Fibroblast of skin of right biceps (primary cell): ENCODE data around the gene DDA1.
"Not testable (repeated sequence)": the region's sequence is repeated elsewhere in the genome, so short reads cannot be mapped to it uniquely, and the experiment has no call there.

Experiments
- DNase-seq: peaks from one replicate; pipeline ENCODE4 v3.0.0-alpha.2; 2013

The DDA1 gene

DNA sequence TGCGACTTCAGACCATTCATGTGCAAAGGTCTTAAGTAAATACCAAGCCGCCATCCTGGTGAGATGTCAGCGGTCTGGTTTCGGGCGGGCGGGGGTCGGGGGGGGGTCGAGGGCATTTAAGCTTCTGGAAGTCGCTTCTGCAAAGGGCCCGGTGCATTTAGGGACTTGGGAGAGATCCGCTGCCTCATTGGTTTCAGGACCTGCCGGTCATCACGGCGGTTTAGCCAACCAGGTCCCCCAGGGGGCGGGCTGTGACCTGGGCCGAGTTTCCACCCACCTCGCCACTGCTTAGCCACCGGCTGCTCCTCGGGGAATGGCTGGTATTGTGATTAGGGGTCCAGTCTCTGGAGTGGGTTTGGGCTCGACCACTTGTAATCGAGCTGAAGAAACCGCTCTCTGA, 19.9 kb upstream of the DDA1 start:
- peak; percentile 85 for DNase-seq

DNA sequence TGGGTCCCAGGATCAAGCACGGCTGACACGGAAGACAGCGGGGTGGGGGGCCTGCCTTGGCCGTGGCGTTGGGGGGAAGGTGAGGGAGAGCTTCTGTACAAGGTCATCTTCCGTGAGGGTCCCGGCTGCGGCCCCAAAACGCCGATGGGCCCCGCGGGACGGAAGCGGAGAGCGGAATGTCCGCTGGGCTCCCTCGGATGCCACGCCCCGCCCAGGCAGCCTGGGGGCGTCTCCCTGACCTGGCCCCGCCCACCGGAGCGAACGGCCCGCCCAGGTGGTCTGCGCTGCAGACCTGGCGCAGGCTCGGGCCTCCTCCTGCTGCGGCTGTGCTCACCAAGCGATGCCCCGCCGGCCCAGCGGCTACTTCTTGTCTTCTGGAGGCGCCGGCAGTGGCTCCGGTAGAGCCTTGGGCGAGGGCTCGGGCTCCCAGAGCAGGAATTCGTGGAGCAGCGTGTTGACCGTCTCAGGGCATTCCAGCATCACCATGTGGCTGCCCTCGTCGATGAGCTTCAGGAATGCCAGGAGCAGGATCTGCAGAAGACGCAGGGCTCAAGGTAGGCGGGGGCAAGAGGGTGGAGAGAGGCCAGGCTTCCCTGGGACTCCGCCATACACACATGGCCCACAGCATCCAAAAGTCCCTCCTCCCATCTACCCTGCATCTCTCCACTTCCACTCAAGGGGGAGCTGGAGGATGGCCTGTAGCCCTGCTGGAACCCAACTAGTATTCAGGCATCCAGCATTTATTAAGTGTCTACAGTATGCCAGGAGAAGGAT, 16.9 kb upstream of the DDA1 start:
- peak; percentile 88 for DNase-seq

DNA sequence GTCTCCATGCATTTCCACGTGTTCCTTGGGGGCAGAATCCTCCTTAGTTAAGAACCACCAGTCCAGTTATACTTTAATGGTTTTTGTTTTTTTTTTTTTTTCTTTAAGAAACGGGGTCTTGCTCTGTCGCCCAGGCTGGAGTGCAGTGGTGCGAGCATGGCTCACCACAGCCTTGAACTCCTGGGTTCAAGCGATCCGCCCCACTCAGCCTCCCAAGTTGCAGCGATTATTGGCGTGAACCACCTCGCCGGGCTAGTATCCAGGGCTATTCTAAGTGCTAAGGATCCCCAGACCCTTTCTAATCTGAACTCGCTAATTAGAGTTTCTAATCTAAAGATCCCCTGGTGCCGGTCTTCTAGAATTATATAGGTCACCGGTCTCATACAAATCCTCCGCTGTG, 15.8 kb upstream of the DDA1 start:
- DNase-seq, result no peak

DNA sequence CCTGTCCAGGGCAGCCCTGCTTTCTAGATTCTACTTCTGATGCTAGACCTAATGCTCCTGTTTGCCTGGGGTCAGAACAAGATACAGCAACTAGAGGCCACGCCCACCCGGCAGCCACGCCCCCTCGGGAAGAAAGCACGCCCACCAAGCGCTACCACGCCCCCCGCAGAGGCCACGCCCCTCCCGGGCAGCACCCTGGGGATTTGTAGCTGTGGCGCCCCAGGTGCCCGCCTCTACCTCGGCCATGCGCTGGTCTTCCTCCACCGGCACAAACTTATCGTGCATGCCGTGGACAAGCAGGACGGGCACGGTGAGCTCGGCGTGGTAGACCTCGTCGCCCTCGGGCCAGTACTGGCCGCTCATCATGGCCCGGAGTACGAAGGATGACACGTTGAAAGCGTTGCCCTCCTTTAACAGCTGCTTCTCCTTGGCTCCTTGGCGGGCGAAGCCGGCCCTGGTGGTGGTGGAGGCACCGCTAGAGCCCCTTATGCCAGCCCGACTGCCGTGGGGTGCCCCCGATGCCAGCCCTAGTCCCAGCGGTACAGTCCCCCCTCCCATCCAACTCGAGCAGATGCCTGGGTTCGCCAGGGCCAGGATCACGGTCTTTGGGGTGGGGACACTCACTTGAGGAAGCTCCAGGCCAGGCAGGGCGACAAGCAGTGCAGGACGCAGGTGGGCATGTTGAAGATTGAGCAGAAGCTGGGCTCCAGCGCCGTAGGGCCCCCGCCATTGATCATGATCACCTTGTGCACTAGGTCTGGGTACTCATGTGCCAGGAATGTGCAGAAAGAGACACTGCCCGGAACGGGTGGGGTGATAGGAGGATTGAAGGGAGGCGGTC, 15.1 kb upstream of the DDA1 start:
- DNase-seq, result peak; percentile 26

DNA sequence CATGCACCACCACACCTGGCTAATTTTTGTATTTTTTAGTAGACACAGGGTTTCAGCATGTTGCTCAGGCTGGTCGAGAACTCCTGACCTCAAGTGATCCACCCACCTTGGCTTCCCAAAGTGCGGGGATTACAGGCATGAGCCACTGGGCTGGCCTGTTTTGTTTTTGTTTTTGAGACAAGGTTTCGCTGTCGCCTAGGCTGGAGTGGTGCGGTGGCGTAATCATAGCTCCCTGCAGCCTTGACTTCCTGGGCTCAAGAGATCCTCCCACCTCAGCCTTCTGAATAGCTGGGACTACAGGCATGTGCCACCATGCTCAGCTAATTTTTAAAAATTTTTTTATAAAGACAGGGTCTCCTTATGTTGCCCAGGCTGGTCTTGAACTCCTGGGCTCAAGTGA, 13.8 kb upstream of the DDA1 start:
- not testable (repeated sequence) for DNase-seq

DNA sequence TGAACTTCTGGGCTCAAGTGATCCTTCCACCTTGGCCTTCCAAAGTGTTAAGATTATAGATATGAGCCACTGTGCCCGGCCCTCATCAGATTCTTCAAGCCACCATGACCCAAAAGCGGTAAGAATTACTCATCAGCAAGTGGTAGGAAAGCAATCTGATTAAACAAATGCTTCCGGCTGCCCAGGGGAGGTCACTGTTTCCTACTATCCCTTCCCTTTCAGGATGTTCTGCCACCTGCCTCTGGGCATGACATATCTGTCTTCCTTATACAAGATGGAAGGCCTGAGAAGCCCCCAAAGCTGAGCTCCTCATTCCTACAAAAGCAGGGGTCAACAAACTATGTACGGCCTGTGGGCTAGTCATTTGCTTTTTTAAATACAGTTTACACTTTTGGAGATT, 13.1 kb upstream of the DDA1 start:
- DNase-seq, result no peak

DNA sequence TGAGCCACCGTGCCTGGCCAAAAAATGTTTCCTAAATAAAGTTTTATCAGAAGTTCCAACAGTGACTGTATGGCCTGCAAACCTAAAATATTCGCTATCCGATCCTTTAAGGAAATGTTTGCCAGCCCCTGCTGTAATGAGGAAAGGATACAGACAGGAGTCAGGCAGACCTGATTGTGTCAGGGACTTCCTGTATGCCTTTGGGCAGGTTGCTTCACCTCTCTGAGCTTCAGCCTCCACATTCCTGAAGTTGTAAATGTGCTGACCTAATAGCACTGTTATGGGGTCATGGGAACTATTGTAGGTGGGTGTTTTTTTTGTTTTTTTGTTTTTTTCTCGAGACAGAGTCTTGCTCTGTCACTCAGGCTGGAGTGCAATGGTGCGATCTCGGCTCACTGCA, 12.4 kb upstream of the DDA1 start:
- no peak for DNase-seq

DNA sequence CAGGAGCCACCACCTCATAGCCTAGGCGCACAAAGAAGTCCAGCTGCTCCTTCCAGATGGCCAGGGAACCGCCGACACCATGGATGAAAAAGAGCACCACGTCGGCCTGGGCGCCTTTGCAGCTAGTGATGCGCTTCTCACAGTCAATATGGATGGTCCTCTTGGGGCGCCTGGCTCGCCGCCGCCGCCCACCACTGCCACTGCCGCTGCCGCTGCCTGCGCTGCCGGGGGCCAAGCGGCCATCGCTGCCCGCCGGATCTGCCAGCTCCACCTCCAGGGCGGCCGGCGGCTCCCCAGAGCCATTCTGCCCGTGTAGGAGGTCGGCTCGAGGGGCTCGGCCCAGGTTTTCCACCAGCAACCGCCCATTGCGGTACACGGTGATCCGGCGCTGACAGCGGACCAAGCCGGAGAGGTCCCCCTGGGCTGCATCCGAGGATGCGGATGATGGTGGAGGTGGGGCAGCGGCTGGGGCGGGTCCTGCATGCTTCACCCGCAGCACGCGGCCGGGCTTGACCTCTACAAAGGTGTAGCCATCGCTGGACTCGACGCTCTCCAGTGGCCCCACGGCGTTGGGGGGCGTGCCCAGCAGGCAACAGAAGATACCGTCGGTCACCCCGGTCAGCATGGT, 8.3 kb upstream of the DDA1 start:
- no peak for DNase-seq

DNA sequence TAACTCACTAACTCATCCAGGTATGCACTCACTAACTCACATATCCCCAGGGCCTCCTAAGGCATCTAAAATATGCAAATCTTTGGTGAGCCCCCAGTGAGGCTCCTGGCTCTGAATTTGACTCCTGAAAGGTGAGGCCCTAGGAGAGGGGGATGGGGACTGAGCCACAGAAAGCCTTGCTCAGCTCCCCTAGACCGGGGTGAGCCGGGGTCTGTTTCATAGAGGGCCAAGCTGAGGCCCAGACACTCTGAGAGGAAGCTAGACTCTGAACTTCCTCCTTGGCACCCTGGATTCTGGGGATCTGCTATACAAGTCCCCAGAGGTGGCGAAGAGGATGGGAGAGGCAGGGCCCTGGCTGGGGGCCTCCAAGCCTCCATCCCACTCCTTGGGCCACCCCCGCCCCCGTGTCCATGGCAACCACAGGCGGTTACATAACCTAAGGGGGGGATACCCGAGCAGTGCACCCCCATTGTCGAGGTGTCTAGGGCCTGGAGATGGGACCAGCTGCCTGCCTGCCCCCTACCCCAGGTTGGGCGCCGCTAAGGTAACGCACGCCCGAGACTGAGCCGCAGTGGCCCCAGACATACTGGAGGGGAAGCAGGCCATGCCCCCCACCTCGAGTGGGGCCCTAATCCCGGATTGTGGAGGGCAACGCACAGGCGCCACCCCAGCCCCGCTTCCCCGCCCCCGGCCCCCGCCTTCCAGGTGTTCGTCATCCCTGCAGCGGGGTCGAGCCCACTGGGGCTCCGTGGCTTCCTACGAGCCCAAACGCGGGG, 6.8 kb upstream of the DDA1 start:
- no peak for DNase-seq

DNA sequence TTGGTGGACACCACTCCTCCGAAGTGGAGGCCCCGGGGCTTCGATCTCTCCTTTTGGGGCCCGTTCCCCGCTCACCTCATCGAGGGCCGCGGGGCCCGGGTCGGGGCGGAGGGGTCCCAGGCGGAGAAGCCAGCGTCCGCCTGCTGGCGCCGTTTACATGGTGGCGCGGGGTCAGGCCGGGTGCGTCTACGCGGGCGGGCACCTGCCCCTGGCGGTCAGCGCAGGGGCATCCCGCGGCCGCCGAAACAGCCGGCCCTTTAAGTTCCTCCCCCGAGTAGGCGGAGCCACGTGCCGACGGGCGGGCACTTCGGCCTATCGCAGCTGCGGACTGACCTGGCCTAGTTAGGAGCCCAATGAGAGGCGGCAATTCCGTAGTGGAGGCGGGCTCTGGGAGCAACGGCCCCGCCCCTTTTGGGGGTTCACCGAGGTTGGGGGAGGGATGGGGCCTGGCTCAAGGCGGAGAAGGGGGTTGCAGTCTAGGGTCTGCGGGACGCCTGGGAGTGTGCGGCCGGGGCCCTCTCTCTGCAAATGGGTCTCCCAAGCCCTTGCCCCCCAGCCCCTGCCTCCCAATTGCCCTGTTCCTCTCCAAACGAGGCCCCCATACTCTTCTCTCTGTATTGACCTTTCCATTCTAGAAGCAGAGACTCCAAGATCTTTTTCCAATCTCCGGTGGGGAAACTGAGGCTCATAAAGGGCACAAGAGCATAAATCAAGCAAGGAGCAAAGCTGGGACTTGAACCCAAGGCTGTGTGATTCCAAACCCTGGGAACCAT, 6.0 kb upstream of the DDA1 start, which contains the start of gene ABHD8:
Gene ABHD8 (minus strand): TSS at position 259 of the 773 bp plus-strand sequence. CDS start 1,809 bp downstream, outside the sequence.
- DNase-seq, result peak; percentile 93

DNA sequence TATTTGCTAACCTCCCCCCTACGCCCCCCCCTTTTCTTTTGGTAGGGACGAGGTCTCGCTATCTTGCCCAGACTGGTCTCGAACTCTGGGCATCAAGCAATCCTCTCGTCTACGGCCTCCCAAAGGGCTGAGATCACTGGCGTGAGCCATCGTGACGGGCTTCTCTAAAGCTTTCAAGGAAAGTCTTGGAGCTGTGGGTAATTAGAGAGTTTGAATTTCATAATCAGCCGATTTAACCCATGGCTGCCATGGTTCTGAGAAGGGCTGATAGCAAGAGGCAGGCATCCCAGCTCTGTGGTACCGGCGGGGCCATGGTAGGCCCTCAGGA, 5.5 kb upstream of the DDA1 start:
- no peak for DNase-seq

DNA sequence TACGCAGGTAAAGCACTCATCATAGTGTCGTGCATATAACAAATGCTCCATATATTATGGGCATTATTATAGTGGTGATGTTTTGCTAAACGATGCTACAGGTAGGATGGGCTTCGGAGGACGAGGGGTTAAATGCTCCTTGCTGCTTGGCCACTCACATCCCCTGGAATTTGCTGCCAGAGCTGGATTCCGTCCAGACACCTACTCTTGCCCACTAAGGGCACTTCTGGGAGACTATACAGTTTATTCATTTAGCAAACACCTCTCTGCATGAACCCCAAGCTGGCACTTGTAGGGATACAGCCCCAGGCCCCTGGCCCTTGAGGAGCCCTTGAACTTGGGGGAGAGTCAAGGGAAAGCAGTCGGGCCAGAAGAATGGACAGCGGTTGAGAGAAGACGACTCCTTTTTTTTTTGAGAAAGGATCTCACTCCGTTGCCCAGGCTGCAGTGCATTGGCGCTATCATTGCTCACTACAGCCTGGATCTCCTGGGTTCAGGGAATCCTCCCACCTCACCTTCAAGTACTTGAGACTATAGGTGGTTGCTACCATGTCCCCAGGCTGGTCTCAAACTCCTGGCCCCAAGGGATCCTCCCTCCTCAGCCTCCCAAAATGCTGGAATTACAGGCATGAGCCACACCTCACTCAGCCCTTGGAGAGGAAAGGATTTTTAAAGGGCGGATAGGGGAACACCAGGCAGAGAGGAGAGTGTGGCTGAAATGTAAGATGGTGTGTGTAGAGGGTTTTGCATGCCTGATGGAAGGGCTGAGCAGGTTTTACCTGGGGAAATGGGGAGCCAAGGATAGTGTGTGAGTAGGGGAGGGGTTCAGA, 4.8 kb upstream of the DDA1 start:
- DNase-seq, result no peak

DNA sequence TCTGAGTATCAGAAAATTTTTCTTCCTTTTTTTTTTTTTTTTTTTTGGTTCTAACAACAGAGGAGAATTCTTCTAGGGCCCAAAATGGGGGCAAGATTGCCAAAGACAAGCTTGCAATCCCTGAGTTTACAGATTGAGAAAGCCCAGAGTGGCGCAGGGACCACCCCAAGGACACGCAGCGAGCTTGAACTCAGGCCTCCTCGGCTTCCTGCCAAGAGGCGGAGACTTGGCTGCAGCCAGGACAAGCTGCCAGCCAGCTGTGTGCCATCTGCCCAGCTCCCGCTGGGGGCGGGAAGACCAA, 4.2 kb upstream of the DDA1 start:
- DNase-seq, result no peak

DNA sequence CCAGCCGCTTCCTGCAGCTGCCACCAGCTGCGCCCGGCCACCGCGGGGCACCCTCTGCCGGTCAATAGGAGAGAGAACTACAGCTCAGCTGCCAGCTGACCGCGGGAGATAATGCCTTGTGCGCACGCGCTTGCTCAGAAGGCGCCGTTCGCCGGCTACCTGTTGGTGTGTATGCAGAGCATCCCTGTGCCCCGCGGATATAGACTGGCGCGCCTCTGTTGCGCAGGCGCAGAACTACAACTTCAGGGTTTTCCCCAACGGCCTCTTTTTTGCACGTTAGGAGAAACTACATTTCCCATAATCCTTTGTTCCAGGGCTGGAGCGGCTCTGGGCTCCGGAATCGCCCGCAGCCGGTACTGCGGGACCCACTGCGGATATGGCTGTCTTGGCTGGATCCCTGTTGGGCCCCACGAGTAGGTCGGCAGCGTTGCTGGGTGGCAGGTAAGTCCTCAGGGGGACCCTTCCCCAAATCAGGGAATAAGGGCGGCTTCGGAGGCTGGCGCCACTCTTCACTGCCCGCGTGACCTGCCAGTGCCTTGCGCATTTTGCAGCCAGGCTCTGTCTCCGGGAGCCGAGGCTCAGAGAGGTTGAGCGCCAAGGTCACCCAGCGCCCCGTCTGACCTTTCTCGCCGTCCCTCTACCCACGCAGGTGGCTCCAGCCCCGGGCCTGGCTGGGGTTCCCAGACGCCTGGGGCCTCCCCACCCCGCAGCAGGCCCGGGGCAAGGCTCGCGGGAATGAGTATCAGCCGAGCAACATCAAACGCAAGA, 3.7 kb upstream of the DDA1 start, which contains the start of gene MRPL34:
Gene MRPL34 (plus strand): TSS at position 356 of the 768 bp plus-strand sequence. CDS start 21 bp downstream, at position 377.
- DNase-seq, result peak; percentile 98

DNA sequence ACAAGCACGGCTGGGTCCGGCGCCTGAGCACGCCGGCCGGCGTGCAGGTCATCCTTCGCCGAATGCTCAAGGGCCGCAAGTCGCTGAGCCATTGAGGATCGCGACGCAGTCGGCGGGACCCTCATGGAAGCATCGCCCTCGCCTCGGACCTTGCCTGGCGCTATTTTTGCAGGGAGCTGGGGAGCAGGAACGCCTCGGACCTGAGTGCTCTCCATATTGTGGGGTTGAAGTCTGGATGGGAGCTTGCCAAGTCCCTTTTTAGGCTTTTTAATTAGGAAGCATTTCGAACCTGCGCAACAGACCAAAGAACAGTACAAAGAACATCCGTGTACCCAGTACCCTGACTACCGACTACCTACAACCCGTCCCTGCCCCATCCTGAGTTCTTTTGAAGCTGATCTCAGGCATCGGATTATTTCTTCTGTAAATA, 3.1 kb upstream of the DDA1 start:
- DNase-seq, result no peak

DNA sequence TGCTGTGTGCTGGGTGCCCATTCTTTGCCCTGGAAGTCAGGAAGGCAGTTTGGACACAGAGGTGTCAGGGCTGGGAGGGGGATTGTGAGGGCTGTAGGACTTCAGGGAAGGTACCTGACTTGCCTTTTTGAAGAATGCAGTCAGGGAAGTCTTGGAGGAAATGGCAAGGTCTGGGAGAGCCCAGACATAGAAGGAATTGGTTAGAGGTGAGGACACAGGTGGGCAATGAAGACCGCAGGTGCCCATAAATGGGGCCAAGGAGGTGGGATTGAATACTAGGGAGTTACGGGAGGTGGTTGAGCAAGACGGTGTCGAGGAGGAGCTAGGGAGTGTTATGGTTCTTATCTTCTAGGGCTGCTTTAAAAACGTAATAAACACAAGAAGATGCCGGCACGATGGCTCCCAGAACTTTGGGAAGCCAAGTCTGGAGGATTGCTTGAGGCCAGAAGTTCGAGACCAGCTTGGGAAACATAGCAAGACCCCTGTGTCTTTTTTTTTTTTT, 1.4 kb upstream of the DDA1 start:
- no peak for DNase-seq

DNA sequence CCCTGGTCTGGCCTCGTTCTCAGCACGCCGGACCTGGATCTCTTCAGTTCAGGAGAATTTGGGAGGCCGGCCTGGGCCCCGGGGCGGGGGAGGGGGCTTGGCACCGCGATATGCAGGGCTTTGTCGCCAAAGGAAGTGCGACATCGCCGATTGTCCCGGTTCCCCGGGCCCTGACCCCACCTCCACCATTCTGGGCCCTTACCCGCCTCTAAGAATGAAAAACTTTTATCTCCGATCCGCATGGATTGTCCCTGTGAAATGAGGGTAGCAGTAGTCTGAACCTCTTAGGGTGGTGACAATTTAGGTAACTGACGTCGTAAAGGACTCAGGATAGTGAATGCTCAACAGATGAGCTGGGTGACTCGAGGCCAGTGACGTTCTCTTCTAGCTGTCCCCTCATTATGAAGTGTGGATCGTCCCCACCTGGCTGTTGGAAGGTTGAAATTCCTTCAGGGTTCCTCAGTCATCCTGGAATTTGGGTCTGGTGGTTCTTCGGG, 650 bp downstream of the DDA1 start:
- no peak for DNase-seq

DNA sequence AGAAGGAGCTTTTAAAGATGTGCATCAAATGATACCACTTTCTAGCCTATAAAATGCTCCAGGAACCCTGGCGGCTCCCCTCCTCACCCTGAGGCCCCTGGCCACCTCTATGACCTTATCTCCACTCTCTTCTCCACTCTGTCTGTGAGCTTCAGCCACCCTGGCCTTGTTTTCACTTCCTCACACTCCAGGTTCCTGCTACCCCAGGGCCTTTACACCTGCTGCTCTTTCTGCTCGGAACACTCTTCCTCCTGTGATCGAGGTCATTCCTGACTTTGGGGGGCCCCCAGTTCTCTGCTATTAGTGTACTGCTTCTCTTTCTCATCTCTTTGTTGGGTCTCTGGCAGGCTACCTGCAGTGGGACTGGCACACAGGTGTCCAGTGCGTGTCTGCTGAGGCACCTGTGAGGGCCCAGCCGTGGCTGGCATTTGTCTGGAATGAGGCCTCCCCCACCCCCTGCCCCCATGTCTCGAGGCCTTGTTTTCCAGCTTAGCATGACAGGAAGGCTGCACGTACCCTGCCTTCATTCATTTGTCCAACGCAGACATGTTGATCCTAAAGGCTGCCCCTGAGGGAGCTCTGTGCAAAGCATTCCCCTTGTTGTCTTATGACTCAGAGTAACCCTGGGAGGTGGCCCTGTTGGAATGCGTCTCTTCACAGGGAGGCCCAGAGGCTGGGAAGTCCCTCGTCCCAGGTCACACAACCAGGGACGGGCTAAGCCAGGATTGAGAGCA, 2.3 kb downstream of the DDA1 start:
- peak; percentile 75 for DNase-seq
